HEK293T (cell line): ENCODE data around the gene SEMA3C.

Experiments used
- ARNT ChIP-seq: fragments of 450-650 bp; IDR thresholded peaks from 2 replicates; pipeline ENCODE4 v1.6.1; 2017; ENCODE audit warnings: mild to moderate bottlenecking
- BHLHE40 ChIP-seq: fragments of 450-650 bp; IDR thresholded peaks from 2 replicates; pipeline ENCODE4 v1.6.1; 2016; ENCODE audit warnings: mild to moderate bottlenecking, moderate library complexity, borderline replicate concordance
- CTBP1 ChIP-seq: fragments of 450-650 bp; IDR thresholded peaks from 2 replicates; pipeline ENCODE4 v1.6.1; 2016; ENCODE audit warnings: borderline replicate concordance
- ELF4 ChIP-seq: fragments of 450-650 bp; IDR thresholded peaks from 2 replicates; pipeline ENCODE4 v1.6.1; 2017; ENCODE audit warnings: antibody characterized with exemption
- FOXM1 ChIP-seq: fragments of 450-650 bp; IDR thresholded peaks from 2 replicates; pipeline ENCODE4 v1.6.1; 2017; ENCODE audit warnings: mild to moderate bottlenecking, borderline replicate concordance
- NFRKB ChIP-seq: fragments of 450-650 bp; IDR thresholded peaks from 2 replicates; pipeline ENCODE4 v1.6.1; 2016; ENCODE audit warnings: mild to moderate bottlenecking, moderate library complexity
- SP1 ChIP-seq: fragments of 450-650 bp; IDR thresholded peaks from 2 replicates; pipeline ENCODE4 v1.6.1; 2017
- SUZ12 ChIP-seq: fragments of 450-650 bp; IDR thresholded peaks from 2 replicates; pipeline ENCODE4 v1.6.1; 2016; ENCODE audit warnings: mild to moderate bottlenecking
- TF ChIP-seq, protein P1 (sequence below): fragments of 450-650 bp; IDR thresholded peaks from 2 replicates; pipeline ENCODE4 v1.6.1; 2016

- TF ChIP-seq, protein P1, sequence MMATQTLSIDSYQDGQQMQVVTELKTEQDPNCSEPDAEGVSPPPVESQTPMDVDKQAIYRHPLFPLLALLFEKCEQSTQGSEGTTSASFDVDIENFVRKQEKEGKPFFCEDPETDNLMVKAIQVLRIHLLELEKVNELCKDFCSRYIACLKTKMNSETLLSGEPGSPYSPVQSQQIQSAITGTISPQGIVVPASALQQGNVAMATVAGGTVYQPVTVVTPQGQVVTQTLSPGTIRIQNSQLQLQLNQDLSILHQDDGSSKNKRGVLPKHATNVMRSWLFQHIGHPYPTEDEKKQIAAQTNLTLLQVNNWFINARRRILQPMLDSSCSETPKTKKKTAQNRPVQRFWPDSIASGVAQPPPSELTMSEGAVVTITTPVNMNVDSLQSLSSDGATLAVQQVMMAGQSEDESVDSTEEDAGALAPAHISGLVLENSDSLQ = no peak; the same call in 1 of the 2 replicates
- TF ChIP-seq ARNT (no peak), FOXM1 (no peak), CTBP1 (no peak), SP1 (no peak), BHLHE40 (no peak), SUZ12 (no peak), ELF4 (no peak), NFRKB (no peak)
Observed at GRCh38 chr7:80895056-80895455, 23.8 kb downstream of the SEMA3C start.
